Fibroblast of lung (primary cell): ENCODE measurements around the gene PGM2L1. TPM values are rescaled to one million over a fixed set of nuclear protein-coding genes. Genes with fewer than 3 reads are reported as not detected.

ENCODE experiments used
- DNase-seq, 2 donors: peaks; one replicate each; pipeline versions ENCODE4 v3.0.0 to v3.0.0-alpha.2; 2010; ENCODE audit warnings: low read depth in 2 of 2
- H2AFZ ChIP-seq: 2 replicates; pipeline ENCODE4 v1.5.1; 2012; ENCODE audit warnings: low read length, control low read depth, inconsistent platforms
- H3K27ac ChIP-seq: 2 replicates; pipeline ENCODE4 v1.5.1; 2011; ENCODE audit warnings: low read length, control low read depth; ENCODE audit not compliant: insufficient read depth
- H3K27me3 ChIP-seq: 2 replicates; pipeline ENCODE4 v1.5.1; 2011; ENCODE audit warnings: mild to moderate bottlenecking, low read length; ENCODE audit not compliant: control insufficient read depth, insufficient read depth
- H3K36me3 ChIP-seq: 2 replicates; pipeline ENCODE4 v1.5.1; 2011; ENCODE audit warnings: low read length; ENCODE audit not compliant: control insufficient read depth, insufficient read depth
- H3K4me1 ChIP-seq: 2 replicates; pipeline ENCODE4 v1.5.1; 2011; ENCODE audit warnings: low read length; ENCODE audit not compliant: control insufficient read depth, insufficient read depth; ENCODE audit errors: extremely low read depth
- H3K4me2 ChIP-seq: 2 replicates; pipeline ENCODE4 v1.5.1; 2011; ENCODE audit warnings: low read length, control low read depth; ENCODE audit not compliant: insufficient read depth; ENCODE audit errors: extremely low read depth
- H3K4me3 ChIP-seq, 4 experiments: fragments of 200-600 bp in 1 of 4; sonication (generic) in 1 of 4; replicated peaks in 1 of 4; 2 replicates each; pipeline ENCODE4 v1.5.1; 2011 to 2016; ENCODE audit warnings: low read length in 4 of 4, low read depth in 3 of 4, mild to moderate bottlenecking in 3 of 4, control low read depth in 2 of 4, inconsistent platforms in 1 of 4, mixed read lengths in 1 of 4; ENCODE audit not compliant: insufficient read depth in 1 of 4; ENCODE audit errors: control extremely low read depth in 1 of 4
- H3K79me2 ChIP-seq: 2 replicates; pipeline ENCODE4 v1.5.1; 2012; ENCODE audit warnings: mild to moderate bottlenecking, low read length, inconsistent platforms; ENCODE audit not compliant: control insufficient read depth, insufficient read depth
- H3K9ac ChIP-seq: 2 replicates; pipeline ENCODE4 v1.5.1; 2011; ENCODE audit warnings: mild to moderate bottlenecking, low read length, control low read depth; ENCODE audit not compliant: insufficient read depth
- H3K9me3 ChIP-seq: 2 replicates; pipeline ENCODE4 v1.5.1; 2012; ENCODE audit warnings: low read depth, low read length; ENCODE audit not compliant: control insufficient read depth, insufficient read depth
- H4K20me1 ChIP-seq: 2 replicates; pipeline ENCODE4 v1.5.1; 2011; ENCODE audit warnings: low read length; ENCODE audit not compliant: control insufficient read depth, insufficient read depth; ENCODE audit errors: extremely low read depth
- EZH2 ChIP-seq: IDR thresholded peaks from 2 replicates; pipeline ENCODE4 v1.5.1; 2012; ENCODE audit warnings: low read length, control low read depth, mild to moderate bottlenecking; ENCODE audit errors: missing control alignments
- polyA plus RNA-seq, 2 donors: library from polyadenylated mRNA; depleted of rRNA in 1 of 2; stranded (reverse) in 1 of 2; unstranded in 1 of 2; fragments of >200 nt; gene quantifications; 2 replicates each; pipeline ENCODE4 v1.2.1, GENCODE V29; 2011 to 2012; ENCODE audit warnings: missing spikeins in 1 of 2
- total RNA-seq: library from RNA; depleted of rRNA; stranded (reverse); fragments of >200 nt; gene quantifications from 2 replicates; pipeline ENCODE4 v1.2.1, GENCODE V29; 2014
- TF ChIP-seq, protein P1 (sequence below), 2 donors: IDR thresholded peaks in 1 of 2; conservative IDR thresholded peaks in 1 of 2; 1 replicate in 1 of 2; 2 replicates in 1 of 2; pipeline ENCODE4 v1.5.1; 2011 to 2012; ENCODE audit warnings: low read length in 2 of 2, control low read depth in 1 of 2, inconsistent platforms in 1 of 2, low read depth in 1 of 2, mild to moderate bottlenecking in 1 of 2

Gene PGM2L1
- total and polyA plus RNA-seq, 2 donors (not counting 1 experiment from before 2014, with no cell fraction given), result 1.4 to 4.1 TPM

DNA sequence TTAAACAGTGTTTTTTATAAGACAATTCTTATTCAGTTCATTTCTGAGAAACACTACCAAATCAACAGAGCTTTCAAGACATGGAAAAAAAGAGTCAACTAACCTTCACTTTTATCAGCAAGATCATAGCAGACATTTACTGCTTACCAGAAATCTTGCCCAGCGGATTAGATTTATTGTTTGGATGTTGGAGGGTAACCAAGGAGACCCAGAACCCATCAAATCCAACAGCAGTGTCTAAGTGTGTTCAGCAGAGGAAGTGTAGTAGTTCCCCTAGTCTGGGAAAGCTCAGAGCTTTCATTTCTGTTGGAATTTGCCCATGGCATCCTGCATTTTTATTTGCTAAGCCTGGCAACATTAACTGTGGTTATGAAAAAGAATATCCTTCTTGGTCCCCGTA, 2.4 kb upstream of the PGM2L1 start:
- no peaks in the 10 kb centered on the region for H3K36me3 ChIP-seq
- H3K4me1 ChIP-seq, result peaks cover 2% of the 10 kb centered on the region
- no peak overlapping the region for H2AFZ ChIP-seq
- no peaks in the 10 kb centered on the region for H4K20me1 ChIP-seq
- no peak overlapping the region for H3K27ac ChIP-seq
- H3K9me3 ChIP-seq, result no peaks in the 10 kb centered on the region
- H3K9ac ChIP-seq, result no peak overlapping the region
- H3K79me2 ChIP-seq, result no peaks in the 10 kb centered on the region
- no peaks in the 10 kb centered on the region for H3K27me3 ChIP-seq
- no peak for DNase-seq
- no peak overlapping the region for H3K4me3 ChIP-seq
- no peak for TF ChIP-seq EZH2
- TF ChIP-seq, protein P1, sequence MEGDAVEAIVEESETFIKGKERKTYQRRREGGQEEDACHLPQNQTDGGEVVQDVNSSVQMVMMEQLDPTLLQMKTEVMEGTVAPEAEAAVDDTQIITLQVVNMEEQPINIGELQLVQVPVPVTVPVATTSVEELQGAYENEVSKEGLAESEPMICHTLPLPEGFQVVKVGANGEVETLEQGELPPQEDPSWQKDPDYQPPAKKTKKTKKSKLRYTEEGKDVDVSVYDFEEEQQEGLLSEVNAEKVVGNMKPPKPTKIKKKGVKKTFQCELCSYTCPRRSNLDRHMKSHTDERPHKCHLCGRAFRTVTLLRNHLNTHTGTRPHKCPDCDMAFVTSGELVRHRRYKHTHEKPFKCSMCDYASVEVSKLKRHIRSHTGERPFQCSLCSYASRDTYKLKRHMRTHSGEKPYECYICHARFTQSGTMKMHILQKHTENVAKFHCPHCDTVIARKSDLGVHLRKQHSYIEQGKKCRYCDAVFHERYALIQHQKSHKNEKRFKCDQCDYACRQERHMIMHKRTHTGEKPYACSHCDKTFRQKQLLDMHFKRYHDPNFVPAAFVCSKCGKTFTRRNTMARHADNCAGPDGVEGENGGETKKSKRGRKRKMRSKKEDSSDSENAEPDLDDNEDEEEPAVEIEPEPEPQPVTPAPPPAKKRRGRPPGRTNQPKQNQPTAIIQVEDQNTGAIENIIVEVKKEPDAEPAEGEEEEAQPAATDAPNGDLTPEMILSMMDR (conservative IDR thresholded peaks at IDR 0.05 in 1 of 2, IDR thresholded peaks at IDR 0.05 in 1 of 2; ENCODE audit: low read depth in 1 of 2, low read length in 2 of 2), result no peak
- no peak overlapping the region for H3K4me2 ChIP-seq

DNA sequence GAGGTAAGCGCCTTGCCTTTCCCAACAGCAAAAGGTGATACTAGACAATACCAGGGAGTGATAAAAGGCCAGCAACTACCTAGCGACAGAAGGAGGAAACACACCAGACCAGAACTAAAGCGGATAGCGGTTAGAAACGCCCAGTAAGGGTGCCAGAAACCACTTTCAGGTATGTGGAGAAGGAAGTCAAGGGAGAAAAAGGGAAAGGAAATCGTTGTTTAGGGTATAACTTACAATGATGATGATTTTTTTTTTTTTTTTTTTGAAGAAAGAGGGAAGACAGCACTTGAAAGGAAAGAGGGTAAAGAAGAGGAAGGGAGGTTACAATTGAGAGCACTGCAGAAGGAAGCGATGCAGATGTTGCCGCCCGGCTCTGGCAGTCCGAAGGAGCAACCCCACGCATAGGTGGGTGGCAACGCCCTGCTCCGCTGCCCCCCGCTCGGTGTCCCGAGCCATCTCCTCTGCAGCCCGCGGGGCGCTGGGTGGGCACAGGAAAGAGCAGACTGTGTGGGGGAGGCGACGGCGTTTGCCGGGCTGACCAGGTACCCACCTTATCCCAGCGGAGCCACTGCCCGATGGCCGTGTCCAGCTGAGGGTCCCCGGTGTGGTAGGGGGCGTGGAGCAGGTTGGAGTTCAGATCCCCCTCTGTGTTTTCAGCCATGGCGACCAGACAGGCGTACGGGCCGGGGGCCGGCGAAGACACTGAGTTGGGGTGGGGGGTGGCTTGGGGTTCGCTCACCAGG, 561 bp downstream of the PGM2L1 start:
- Histone ChIP-seq H3K9ac (peak overlapping the region; percentile 75), H4K20me1 (no peaks in the 10 kb centered on the region), H3K27ac (peak overlapping the region; percentile 13), H3K4me1 (peaks cover 2% of the 10 kb centered on the region), H3K4me2 (peak overlapping the region; percentile 73), H3K27me3 (no peaks in the 10 kb centered on the region), H2AFZ (peak overlapping the region; percentile 70), H3K36me3 (no peaks in the 10 kb centered on the region), H3K79me2 (no peaks in the 10 kb centered on the region), H3K9me3 (no peaks in the 10 kb centered on the region), H3K4me3 (peak overlapping the region; percentile 70 to 92 (median 84))
- DNase-seq, result peak in 1 of 2 donors; percentile 52
- TF ChIP-seq, protein P1 (conservative IDR thresholded peaks at IDR 0.05 in 1 of 2, IDR thresholded peaks at IDR 0.05 in 1 of 2; ENCODE audit: low read depth in 1 of 2, low read length in 2 of 2), result no peak
- no peak for TF ChIP-seq EZH2

DNA sequence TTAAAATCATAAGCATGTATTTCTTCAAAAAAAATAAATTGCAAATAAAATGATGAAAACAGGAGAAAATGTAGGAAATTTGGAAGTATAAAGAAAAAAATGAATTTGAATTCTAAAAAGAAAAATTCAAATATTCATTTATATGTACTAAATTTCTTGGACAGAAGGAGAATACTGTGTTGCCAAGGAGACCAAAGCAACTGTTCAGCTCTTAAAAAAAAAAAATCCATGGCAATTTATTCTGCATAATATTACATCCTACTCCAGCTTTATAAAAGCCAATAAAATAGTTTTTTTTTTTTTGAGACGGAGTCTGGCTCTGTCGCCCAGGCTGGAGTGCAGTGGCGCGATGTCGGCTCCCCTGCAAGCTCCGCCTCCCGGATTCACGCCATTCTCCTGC, 6.0 kb downstream of the PGM2L1 start:
- TF ChIP-seq, protein P1 (conservative IDR thresholded peaks at IDR 0.05 in 1 of 2, IDR thresholded peaks at IDR 0.05 in 1 of 2; ENCODE audit: low read depth in 1 of 2, low read length in 2 of 2), result no peak
- TF ChIP-seq EZH2, result no peak
- no peak overlapping the region for H3K4me3 ChIP-seq
- no peaks in the 10 kb centered on the region for H3K4me1 ChIP-seq
- no peaks in the 10 kb centered on the region for H3K36me3 ChIP-seq
- no peak overlapping the region for H3K4me2 ChIP-seq
- H3K27me3 ChIP-seq, result no peaks in the 10 kb centered on the region
- no peak for DNase-seq
- H3K9me3 ChIP-seq, result no peaks in the 10 kb centered on the region
- H2AFZ ChIP-seq, result no peak overlapping the region
- no peaks in the 10 kb centered on the region for H4K20me1 ChIP-seq
- no peak overlapping the region for H3K9ac ChIP-seq
- H3K27ac ChIP-seq, result no peak overlapping the region
- H3K79me2 ChIP-seq, result no peaks in the 10 kb centered on the region
